Mesenchymal stem cell (in vitro differentiated cells and primary cell): ENCODE measurements around the gene VPS41.

Experiments used
- DNase-seq: peaks from one replicate; pipeline ENCODE4 v3.0.0-alpha.2; 2013
- H2AFZ ChIP-seq: one replicate; pipeline ENCODE4 v1.6.1; 2013; ENCODE audit warnings: low read depth, mild to moderate bottlenecking, control low read depth, inconsistent platforms, low read length, moderate library complexity
- H2AK5ac ChIP-seq: 2 replicates; pipeline ENCODE4 v1.6.1; 2013; ENCODE audit warnings: low read length, moderate library complexity, mild to moderate bottlenecking, inconsistent platforms; ENCODE audit not compliant: severe bottlenecking
- H2BK120ac ChIP-seq: one replicate; pipeline ENCODE4 v1.6.1; 2013; ENCODE audit warnings: low read depth, mild to moderate bottlenecking, inconsistent platforms, low read length, moderate library complexity
- H2BK12ac ChIP-seq, 2 experiments: one replicate each; pipeline ENCODE4 v1.6.1; 2013; ENCODE audit warnings: inconsistent platforms in 2 of 2, low read length in 2 of 2, mild to moderate bottlenecking in 2 of 2, moderate library complexity in 2 of 2, control low read depth in 1 of 2
- H2BK15ac ChIP-seq: one replicate; pipeline ENCODE4 v1.6.1; 2013; ENCODE audit warnings: mild to moderate bottlenecking, low read depth, inconsistent platforms; ENCODE audit not compliant: poor library complexity, severe bottlenecking
- H2BK5ac ChIP-seq: 2 replicates; pipeline ENCODE4 v1.6.1; 2013; ENCODE audit warnings: low read depth, mild to moderate bottlenecking, low read length, control low read depth, inconsistent platforms; ENCODE audit not compliant: poor library complexity, severe bottlenecking
- H3K14ac ChIP-seq, 2 experiments: one replicate each; pipeline ENCODE4 v1.6.1; 2013; ENCODE audit warnings: inconsistent platforms in 2 of 2, low read length in 2 of 2, control low read depth in 1 of 2, mild to moderate bottlenecking in 1 of 2, moderate library complexity in 1 of 2
- H3K18ac ChIP-seq, 2 experiments: one replicate each; pipeline ENCODE4 v1.6.1; 2013; ENCODE audit warnings: inconsistent platforms in 2 of 2, low read length in 2 of 2, control low read depth in 1 of 2, low read depth in 1 of 2, mild to moderate bottlenecking in 1 of 2
- H3K23ac ChIP-seq, 2 experiments: one replicate each; pipeline ENCODE4 v1.6.1; 2013; ENCODE audit warnings: inconsistent platforms in 2 of 2, low read length in 2 of 2, mild to moderate bottlenecking in 2 of 2, moderate library complexity in 2 of 2, control low read depth in 1 of 2
- H3K27ac ChIP-seq: 2 replicates; pipeline ENCODE4 v1.5.1; 2013; ENCODE audit warnings: mild to moderate bottlenecking, moderate library complexity, low read length, control low read depth, inconsistent platforms; ENCODE audit not compliant: poor library complexity, severe bottlenecking
- H3K27me3 ChIP-seq, 2 experiments: 2 replicates each; pipeline versions ENCODE4 v1.6.1 to v1.7.0; 2013; ENCODE audit warnings: low read length in 2 of 2, mild to moderate bottlenecking in 2 of 2, moderate library complexity in 2 of 2, control low read depth in 1 of 2, inconsistent platforms in 1 of 2; ENCODE audit not compliant: control insufficient read depth in 1 of 2, insufficient read depth in 1 of 2
- H3K36me3 ChIP-seq, 2 experiments: 2 replicates each; pipeline versions ENCODE4 v1.6.1 to v1.7.0; 2013; ENCODE audit warnings: low read length in 2 of 2, control low read depth in 1 of 2, inconsistent platforms in 1 of 2, low read depth in 1 of 2, mild to moderate bottlenecking in 1 of 2; ENCODE audit not compliant: insufficient read depth in 2 of 2, control insufficient read depth in 1 of 2
- H3K4ac ChIP-seq, 2 experiments: one replicate each; pipeline ENCODE4 v1.6.1; 2013; ENCODE audit warnings: inconsistent platforms in 2 of 2, low read length in 2 of 2, mild to moderate bottlenecking in 2 of 2, moderate library complexity in 2 of 2, control low read depth in 1 of 2, low read depth in 1 of 2
- H3K4me1 ChIP-seq: 2 replicates; pipeline ENCODE4 v1.6.1; 2013; ENCODE audit warnings: low read depth, low read length, control low read depth; ENCODE audit not compliant: control insufficient read depth, insufficient read depth
- H3K4me2 ChIP-seq: 2 replicates; pipeline ENCODE4 v1.6.1; 2013; ENCODE audit warnings: low read length, mild to moderate bottlenecking, inconsistent platforms; ENCODE audit not compliant: poor library complexity, severe bottlenecking
- H3K4me3 ChIP-seq, 2 experiments: 2 replicates each; pipeline versions ENCODE4 v1.5.1 to v1.7.0; 2013; ENCODE audit warnings: low read length in 2 of 2, mild to moderate bottlenecking in 2 of 2, control low read depth in 1 of 2, low read depth in 1 of 2; ENCODE audit not compliant: insufficient read depth in 1 of 2
- H3K79me1 ChIP-seq: replicated peaks from 2 replicates; pipeline ENCODE4 v1.6.1; 2013; ENCODE audit warnings: mild to moderate bottlenecking, control low read depth, low read length, inconsistent platforms; ENCODE audit not compliant: poor library complexity, severe bottlenecking
- H3K9ac ChIP-seq: 2 replicates; pipeline ENCODE4 v1.7.0; 2013; ENCODE audit warnings: mild to moderate bottlenecking, low read length, moderate library complexity
- H3K9me3 ChIP-seq: 2 replicates; pipeline ENCODE4 v1.7.0; 2013; ENCODE audit warnings: mild to moderate bottlenecking, low read length; ENCODE audit not compliant: control insufficient read depth
- H4K8ac ChIP-seq: one replicate; pipeline ENCODE4 v1.6.1; 2013; ENCODE audit warnings: inconsistent platforms, mild to moderate bottlenecking, low read length, moderate library complexity
- H4K91ac ChIP-seq: one replicate; pipeline ENCODE4 v1.6.1; 2013; ENCODE audit warnings: mild to moderate bottlenecking, low read length, inconsistent platforms
- WGBS: methylation state at CpG from one replicate; pipeline ENCODE4 v1.1.7; 2013; ENCODE audit warnings: mixed read lengths; 5-methylcytosine and 5-hydroxymethylcytosine counted together

The VPS41 gene

GRCh38 chr7:38709123-38709522 is 199.9 kb downstream of the VPS41 start:
- Histone ChIP-seq H2AFZ (no peak overlapping the region), H3K23ac (no peak overlapping the region), H4K91ac (no peak overlapping the region), H2BK5ac (no peak overlapping the region), H3K9me3 (no peaks in the 10 kb centered on the region), H3K4me2 (no peak overlapping the region), H2BK12ac (no peak overlapping the region), H3K9ac (no peak overlapping the region), H3K14ac (no peak overlapping the region), H3K4me3 (no peak overlapping the region), H3K36me3 (no peaks in the 10 kb centered on the region), H2BK120ac (no peak overlapping the region), H3K18ac (no peak overlapping the region), H3K79me1 (no peaks in the 10 kb centered on the region), H3K4me1 (no peaks in the 10 kb centered on the region), H2BK15ac (no peak overlapping the region), H3K27ac (no peak overlapping the region), H4K8ac (no peak overlapping the region), H3K4ac (no peak overlapping the region), H3K27me3 (no peaks in the 10 kb centered on the region), H2AK5ac (no peak overlapping the region)
- no peak for DNase-seq
- WGBS, result 76% methylated on average over 3 of the region's 4 CpGs

- Histone ChIP-seq H3K14ac (no peak overlapping the region), H2BK12ac (no peak overlapping the region), H2BK5ac (no peak overlapping the region), H3K9me3 (no peaks in the 10 kb centered on the region), H3K36me3 (no peaks in the 10 kb centered on the region), H3K4me1 (no peaks in the 10 kb centered on the region), H2BK120ac (no peak overlapping the region), H2BK15ac (no peak overlapping the region), H3K9ac (no peak overlapping the region), H3K4me3 (no peak overlapping the region), H2AK5ac (no peak overlapping the region), H3K27me3 (no peaks in the 10 kb centered on the region), H3K27ac (no peak overlapping the region), H3K4me2 (no peak overlapping the region), H3K4ac (no peak overlapping the region), H4K91ac (no peak overlapping the region), H2AFZ (no peak overlapping the region), H3K23ac (no peak overlapping the region), H3K79me1 (no peaks in the 10 kb centered on the region), H3K18ac (no peak overlapping the region), H4K8ac (no peak overlapping the region)
- no peak for DNase-seq
Measured at GRCh38 chr7:38704751-38705150, 204.2 kb downstream of the VPS41 start.

DNA sequence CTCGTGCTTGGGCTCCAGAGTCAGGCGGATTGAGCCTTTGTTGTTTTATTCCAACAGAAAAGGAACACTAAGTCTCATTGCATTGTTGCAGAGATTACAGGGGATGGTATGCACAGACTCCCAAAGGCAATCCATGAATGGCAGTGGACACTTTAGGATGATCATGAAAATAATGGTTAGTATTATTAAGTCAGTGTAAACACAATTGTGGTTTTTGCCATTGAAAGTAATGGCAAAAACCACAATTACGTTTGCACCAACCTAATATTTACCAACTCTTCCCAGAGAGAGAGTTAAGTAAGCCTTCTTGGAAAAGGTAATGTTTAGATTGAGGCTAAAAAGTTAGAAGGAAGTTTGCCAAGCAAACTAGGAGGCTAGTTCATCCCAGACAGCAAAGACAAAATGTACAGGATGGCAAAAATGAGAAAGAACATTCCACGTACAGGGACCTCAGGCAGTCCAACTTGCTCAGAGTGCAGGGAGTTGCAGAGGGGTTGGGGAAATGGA is 204.9 kb downstream of the VPS41 start:
- Histone ChIP-seq H2BK120ac (no peak overlapping the region), H3K27ac (no peak overlapping the region), H3K18ac (no peak overlapping the region), H3K14ac (no peak overlapping the region), H2BK5ac (no peak overlapping the region), H4K8ac (no peak overlapping the region), H3K79me1 (no peaks in the 10 kb centered on the region), H3K9ac (no peak overlapping the region), H3K4me1 (no peaks in the 10 kb centered on the region), H3K4ac (no peak overlapping the region), H2BK15ac (no peak overlapping the region), H3K4me3 (no peak overlapping the region), H3K23ac (no peak overlapping the region), H3K36me3 (no peaks in the 10 kb centered on the region), H2AK5ac (no peak overlapping the region), H3K27me3 (no peaks in the 10 kb centered on the region), H4K91ac (no peak overlapping the region), H2AFZ (no peak overlapping the region), H3K9me3 (no peaks in the 10 kb centered on the region), H2BK12ac (no peak overlapping the region), H3K4me2 (no peak overlapping the region)
- 75% methylated on average over 3 of the region's 4 CpGs for WGBS
- DNase-seq, result peak; percentile 7

DNA sequence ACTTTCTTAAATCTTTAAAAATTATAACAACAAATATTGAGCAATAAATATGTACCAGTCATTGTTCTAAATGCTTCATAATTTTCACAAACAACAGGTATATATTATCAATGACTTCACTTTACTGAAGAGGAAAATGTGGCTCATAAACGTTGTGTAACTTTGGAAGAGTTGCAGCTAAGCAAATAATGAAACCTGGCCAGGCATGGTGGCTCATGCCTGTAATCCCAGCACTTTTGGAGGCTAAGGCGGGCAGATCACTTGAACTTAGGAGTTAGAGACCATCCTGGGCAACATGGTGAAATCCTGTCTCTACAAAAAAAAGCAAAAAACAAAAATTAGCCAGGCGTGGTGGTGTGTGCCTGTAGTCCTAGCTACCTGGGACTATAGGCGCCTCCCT is 205.9 kb downstream of the VPS41 start:
- H3K27ac ChIP-seq, result no peak overlapping the region
- H3K23ac ChIP-seq, result no peak overlapping the region
- no peak overlapping the region for H3K18ac ChIP-seq
- H3K14ac ChIP-seq, result no peak overlapping the region
- no peak overlapping the region for H2AK5ac ChIP-seq
- no peak overlapping the region for H4K8ac ChIP-seq
- H3K27me3 ChIP-seq, result no peaks in the 10 kb centered on the region
- no peak overlapping the region for H3K4me2 ChIP-seq
- 75% methylated on average over 4 of the region's 4 CpGs for WGBS
- H2BK5ac ChIP-seq, result no peak overlapping the region
- no peak overlapping the region for H3K9ac ChIP-seq
- H2AFZ ChIP-seq, result no peak overlapping the region
- H2BK12ac ChIP-seq, result no peak overlapping the region
- H3K79me1 ChIP-seq, result no peaks in the 10 kb centered on the region
- H3K4me1 ChIP-seq, result no peaks in the 10 kb centered on the region
- no peak for DNase-seq
- no peak overlapping the region for H2BK120ac ChIP-seq
- no peak overlapping the region for H3K4me3 ChIP-seq
- H2BK15ac ChIP-seq, result no peak overlapping the region
- no peaks in the 10 kb centered on the region for H3K36me3 ChIP-seq
- H4K91ac ChIP-seq, result no peak overlapping the region
- no peak overlapping the region for H3K4ac ChIP-seq
- H3K9me3 ChIP-seq, result no peaks in the 10 kb centered on the region
